HPDE6-E6E7 (cell line): ENCODE measurements around the gene NR2F6.
A peak's percentile ranks its signal among the peaks of the same experiment; 100 is the strongest.
"Not testable (repeated sequence)": the region's sequence is repeated elsewhere in the genome, so short reads cannot be mapped to it uniquely, and the experiment has no call there.

ENCODE experiments used
- DNase-seq: peaks from one replicate; pipeline ENCODE4 v3.0.0; 2011; ENCODE audit warnings: missing footprints; ENCODE audit errors: extremely low spot score

NR2F6 gene

GRCh38 chr19:17211547-17212446 is 33.9 kb downstream of the NR2F6 start:
- DNase-seq: no peak

GRCh38 chr19:17210296-17210695 is 35.4 kb downstream of the NR2F6 start:
- no peak for DNase-seq

- DNase-seq: no peak
Observed at GRCh38 chr19:17209126-17210036, 36.3 kb downstream of the NR2F6 start.

- no peak for DNase-seq
Observed at GRCh38 chr19:17206736-17207581, 38.8 kb downstream of the NR2F6 start.

GRCh38 chr19:17205237-17206140 is 40.2 kb downstream of the NR2F6 start:
- DNase-seq: peak; percentile 42

GRCh38 chr19:17202713-17203112 is 43.0 kb downstream of the NR2F6 start:
- no peak for DNase-seq

- DNase-seq: no peak
Observed at GRCh38 chr19:17202249-17202648, 43.5 kb downstream of the NR2F6 start.

- no peak for DNase-seq
Observed at GRCh38 chr19:17200408-17201079, 45.2 kb downstream of the NR2F6 start.

GRCh38 chr19:17197666-17198065 is 48.1 kb downstream of the NR2F6 start:
- DNase-seq: no peak

GRCh38 chr19:17196610-17197009 is 49.1 kb downstream of the NR2F6 start:
- DNase-seq: no peak

GRCh38 chr19:17195106-17195505 is 50.6 kb downstream of the NR2F6 start:
- no peak for DNase-seq

- DNase-seq: no peak
Observed at GRCh38 chr19:17194608-17195007, 51.1 kb downstream of the NR2F6 start.

- DNase-seq: no peak
Observed at GRCh38 chr19:17192751-17193150, 53.0 kb downstream of the NR2F6 start.

- not testable (repeated sequence) for DNase-seq
Observed at GRCh38 chr19:17191736-17192135, 54.0 kb downstream of the NR2F6 start.

- no peak for DNase-seq
Observed at GRCh38 chr19:17185590-17185989, 60.1 kb downstream of the NR2F6 start.

GRCh38 chr19:17184371-17184841 is 61.3 kb downstream of the NR2F6 start:
- DNase-seq: no peak

GRCh38 chr19:17183858-17184321 is 61.8 kb downstream of the NR2F6 start:
- DNase-seq: no peak

- DNase-seq: no peak
Observed at GRCh38 chr19:17183271-17183761, 62.4 kb downstream of the NR2F6 start.
